Endodermal cell (in vitro differentiated cells): ENCODE measurements around the gene DOCK2. TPM values are rescaled to one million over a fixed set of nuclear protein-coding genes. Genes with fewer than 3 reads are reported as not detected.

Source experiments
- DNase-seq: peaks from one replicate; pipeline ENCODE4 v3.0.0-alpha.2; 2017
- H3K27ac ChIP-seq: 2 replicates; pipeline ENCODE4 v1.5.1; 2013; ENCODE audit warnings: mild to moderate bottlenecking, low read depth, low read length, moderate library complexity
- H3K27me3 ChIP-seq: 2 replicates; pipeline ENCODE4 v1.6.1; 2013; ENCODE audit warnings: mild to moderate bottlenecking, low read length, moderate library complexity; ENCODE audit not compliant: insufficient read depth, control insufficient read depth, poor library complexity, severe bottlenecking
- H3K36me3 ChIP-seq: 2 replicates; pipeline ENCODE4 v1.7.0; 2013; ENCODE audit warnings: mild to moderate bottlenecking, low read length, moderate library complexity; ENCODE audit not compliant: control insufficient read depth, insufficient read depth
- H3K4me1 ChIP-seq: one replicate; pipeline ENCODE4 v1.7.0; 2013; ENCODE audit warnings: low read length; ENCODE audit not compliant: control insufficient read depth, insufficient read depth
- H3K4me3 ChIP-seq: 2 replicates; pipeline ENCODE4 v1.5.1; 2013; ENCODE audit warnings: mild to moderate bottlenecking, low read length, moderate library complexity
- H3K9ac ChIP-seq: 2 replicates; pipeline ENCODE4 v1.6.1; 2013; ENCODE audit warnings: mild to moderate bottlenecking, low read length, moderate library complexity; ENCODE audit not compliant: poor library complexity, severe bottlenecking; ENCODE audit errors: extremely low read depth
- H3K9me3 ChIP-seq: 2 replicates; pipeline ENCODE4 v1.6.1; 2013; ENCODE audit warnings: mild to moderate bottlenecking, low read length, moderate library complexity; ENCODE audit not compliant: control insufficient read depth
- H3K27ac Mint-ChIP-seq: 2 replicates; pipeline ENCODE4 v1.8.0; 2020; ENCODE audit warnings: mixed read lengths
- H3K27me3 Mint-ChIP-seq: 2 replicates; pipeline ENCODE4 v1.8.0; 2021; ENCODE audit warnings: mild to moderate bottlenecking, mixed read lengths; ENCODE audit not compliant: insufficient read depth
- H3K36me3 Mint-ChIP-seq: 2 replicates; pipeline ENCODE4 v1.8.0; 2020; ENCODE audit warnings: low read depth, mixed read lengths
- H3K4me1 Mint-ChIP-seq: 2 replicates; pipeline ENCODE4 v1.8.0; 2020; ENCODE audit warnings: mixed read lengths
- H3K4me3 Mint-ChIP-seq: 2 replicates; pipeline ENCODE4 v1.8.0; 2020; ENCODE audit warnings: mild to moderate bottlenecking, moderate library complexity, mixed read lengths
- H3K9me3 Mint-ChIP-seq: 2 replicates; pipeline ENCODE4 v1.8.0; 2020; ENCODE audit warnings: mild to moderate bottlenecking, mixed read lengths
- CTCF ChIP-seq: fragments of 200-600 bp; sonication (generic); conservative IDR thresholded peaks from 2 replicates; pipeline ENCODE4 v1.5.0; 2021; ENCODE audit warnings: antibody characterized with exemption, mild to moderate bottlenecking
- WGBS, 2 experiments: methylation state at CpG; one replicate each; pipeline versions ENCODE4 v1.1.5 to v1.1.7; 2013; ENCODE audit warnings: missing lambda C conversion rate in 2 of 2, mixed read lengths in 1 of 2; ENCODE audit not compliant: insufficient coverage in 1 of 2, insufficient read length in 1 of 2; 5-methylcytosine and 5-hydroxymethylcytosine counted together
- total RNA-seq, 2 donors: library from RNA; stranded (reverse); fragmentation: NEBNext Ultra II Directional in 1 of 2; extraction: Animal tissue kit (Norgen Biotek cat#: 25700) in 1 of 2; gene quantifications; 2 replicates in 1 of 2; 3 replicates in 1 of 2; pipeline ENCODE4 v1.2.1, GENCODE V29; 2021

DOCK2 gene
- total RNA-seq, 2 donors from 2014 or later = 2.6 to 3.9 TPM

- no peak overlapping the region for H3K27ac ChIP-seq
- 80 to 90% methylated on average over 1 to 4 of the region's 4 CpGs for WGBS, 2 experiments
- Mint-ChIP-seq H3K36me3 (no peaks in the 10 kb centered on the region), H3K9me3 (no peaks in the 10 kb centered on the region), H3K4me3 (no peak overlapping the region), H3K4me1 (peaks cover 5% of the 10 kb centered on the region), H3K27me3 (no peaks in the 10 kb centered on the region), H3K27ac (no peak overlapping the region)
- H3K4me1 ChIP-seq = no peaks in the 10 kb centered on the region
- TF ChIP-seq CTCF = no peak
- no peaks in the 10 kb centered on the region for H3K36me3 ChIP-seq
- no peak overlapping the region for H3K9ac ChIP-seq
- no peaks in the 10 kb centered on the region for H3K9me3 ChIP-seq
- DNase-seq = no peak
- H3K27me3 ChIP-seq = no peaks in the 10 kb centered on the region
- no peak overlapping the region for H3K4me3 ChIP-seq
These were observed 430.6 kb downstream of the DOCK2 start for GRCh38 chr5:170067574-170068170.

- TF ChIP-seq CTCF = no peak
- 92 to 97% methylated on average over 3 to 5 of the region's 5 CpGs for WGBS, 2 experiments
- Histone ChIP-seq H3K27me3 (no peaks in the 10 kb centered on the region), H3K36me3 (no peaks in the 10 kb centered on the region), H3K27ac (no peak overlapping the region), H3K4me1 (no peaks in the 10 kb centered on the region), H3K9ac (no peak overlapping the region), H3K9me3 (no peaks in the 10 kb centered on the region), H3K4me3 (no peak overlapping the region)
- no peak overlapping the region for H3K27ac Mint-ChIP-seq
- no peaks in the 10 kb centered on the region for H3K36me3 Mint-ChIP-seq
- peaks cover 5% of the 10 kb centered on the region for H3K4me1 Mint-ChIP-seq
- peak; percentile 24 for DNase-seq
- H3K4me3 Mint-ChIP-seq = no peak overlapping the region
- H3K27me3 Mint-ChIP-seq = no peaks in the 10 kb centered on the region
- H3K9me3 Mint-ChIP-seq = no peaks in the 10 kb centered on the region
These were observed 432.4 kb downstream of the DOCK2 start for GRCh38 chr5:170069512-170069911.

- Mint-ChIP-seq H3K27ac (no peak overlapping the region), H3K36me3 (no peaks in the 10 kb centered on the region)
These were observed 433.7 kb downstream of the DOCK2 start for GRCh38 chr5:170070556-170071412.

More at GRCh38 chr5:170070556-170071412, 433.7 kb downstream of the DOCK2 start:
- H3K27me3 Mint-ChIP-seq = peaks cover 3% of the 10 kb centered on the region
- H3K4me1 ChIP-seq = no peaks in the 10 kb centered on the region
- no peak overlapping the region for H3K27ac ChIP-seq
- no peak overlapping the region for H3K4me3 ChIP-seq
- H3K4me1 Mint-ChIP-seq = peaks cover 5% of the 10 kb centered on the region
- no peaks in the 10 kb centered on the region for H3K9me3 Mint-ChIP-seq
- no peak overlapping the region for H3K4me3 Mint-ChIP-seq
- peak; percentile 89 for DNase-seq
- 38 to 43% methylated on average over 8 to 14 of the region's 14 CpGs for WGBS, 2 experiments
- no peaks in the 10 kb centered on the region for H3K27me3 ChIP-seq
- TF ChIP-seq CTCF = peak; percentile 98
- H3K36me3 ChIP-seq = no peaks in the 10 kb centered on the region
- H3K9ac ChIP-seq = no peak overlapping the region
- no peaks in the 10 kb centered on the region for H3K9me3 ChIP-seq
